ENCODE results near the gene ATG10.

DNA sequence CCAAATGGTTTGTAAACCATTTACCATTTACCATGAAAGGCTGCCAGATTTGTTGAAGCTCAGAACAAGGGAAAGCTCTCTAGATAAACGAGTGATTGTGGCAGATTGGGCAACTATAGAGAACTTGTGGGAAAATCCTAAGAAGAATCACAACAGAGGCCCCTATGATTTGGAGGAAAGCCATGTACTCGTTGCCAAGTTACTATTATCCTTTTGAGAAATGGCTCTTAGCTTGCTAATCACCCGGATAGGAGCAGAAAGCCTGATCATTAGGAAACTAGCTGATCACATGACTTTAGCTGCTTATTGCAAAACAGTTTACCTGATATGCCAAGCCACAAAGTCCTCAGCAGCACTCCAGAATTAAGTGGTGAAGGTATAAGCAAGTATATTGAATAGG is 23.5 kb upstream of the ATG10 start:
- TF ChIP-seq, protein P1, sequence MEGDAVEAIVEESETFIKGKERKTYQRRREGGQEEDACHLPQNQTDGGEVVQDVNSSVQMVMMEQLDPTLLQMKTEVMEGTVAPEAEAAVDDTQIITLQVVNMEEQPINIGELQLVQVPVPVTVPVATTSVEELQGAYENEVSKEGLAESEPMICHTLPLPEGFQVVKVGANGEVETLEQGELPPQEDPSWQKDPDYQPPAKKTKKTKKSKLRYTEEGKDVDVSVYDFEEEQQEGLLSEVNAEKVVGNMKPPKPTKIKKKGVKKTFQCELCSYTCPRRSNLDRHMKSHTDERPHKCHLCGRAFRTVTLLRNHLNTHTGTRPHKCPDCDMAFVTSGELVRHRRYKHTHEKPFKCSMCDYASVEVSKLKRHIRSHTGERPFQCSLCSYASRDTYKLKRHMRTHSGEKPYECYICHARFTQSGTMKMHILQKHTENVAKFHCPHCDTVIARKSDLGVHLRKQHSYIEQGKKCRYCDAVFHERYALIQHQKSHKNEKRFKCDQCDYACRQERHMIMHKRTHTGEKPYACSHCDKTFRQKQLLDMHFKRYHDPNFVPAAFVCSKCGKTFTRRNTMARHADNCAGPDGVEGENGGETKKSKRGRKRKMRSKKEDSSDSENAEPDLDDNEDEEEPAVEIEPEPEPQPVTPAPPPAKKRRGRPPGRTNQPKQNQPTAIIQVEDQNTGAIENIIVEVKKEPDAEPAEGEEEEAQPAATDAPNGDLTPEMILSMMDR (IDR thresholded peaks at IDR 0.05), result no peak
- no peak for TF ChIP-seq EZH2 (IDR thresholded peaks at IDR 0.05; ENCODE audit: borderline replicate concordance, insufficient read depth, low read depth, low read length, poor library complexity, severe bottlenecking)
